Activated CD4-positive, CD25-positive, alpha-beta regulatory T cell treated with anti-CD3 and anti-CD28 coated beads, Interleukin-2, amount 50 U/mL, for 72 hours (primary cell): ENCODE results near the gene ZNF688.
A peak's percentile ranks its signal among the peaks of the same experiment; 100 is the strongest.
"Not testable (repeated sequence)": the region's sequence is repeated elsewhere in the genome, so short reads cannot be mapped to it uniquely, and the experiment has no call there.

Experiments
- DNase-seq: peaks from one replicate; pipeline ENCODE4 v3.0.0; 2021

The ZNF688 gene

GRCh38 chr16:30532285-30533145 lies 39.0 kb downstream of the ZNF688 start:
- DNase-seq, result no peak

DNA sequence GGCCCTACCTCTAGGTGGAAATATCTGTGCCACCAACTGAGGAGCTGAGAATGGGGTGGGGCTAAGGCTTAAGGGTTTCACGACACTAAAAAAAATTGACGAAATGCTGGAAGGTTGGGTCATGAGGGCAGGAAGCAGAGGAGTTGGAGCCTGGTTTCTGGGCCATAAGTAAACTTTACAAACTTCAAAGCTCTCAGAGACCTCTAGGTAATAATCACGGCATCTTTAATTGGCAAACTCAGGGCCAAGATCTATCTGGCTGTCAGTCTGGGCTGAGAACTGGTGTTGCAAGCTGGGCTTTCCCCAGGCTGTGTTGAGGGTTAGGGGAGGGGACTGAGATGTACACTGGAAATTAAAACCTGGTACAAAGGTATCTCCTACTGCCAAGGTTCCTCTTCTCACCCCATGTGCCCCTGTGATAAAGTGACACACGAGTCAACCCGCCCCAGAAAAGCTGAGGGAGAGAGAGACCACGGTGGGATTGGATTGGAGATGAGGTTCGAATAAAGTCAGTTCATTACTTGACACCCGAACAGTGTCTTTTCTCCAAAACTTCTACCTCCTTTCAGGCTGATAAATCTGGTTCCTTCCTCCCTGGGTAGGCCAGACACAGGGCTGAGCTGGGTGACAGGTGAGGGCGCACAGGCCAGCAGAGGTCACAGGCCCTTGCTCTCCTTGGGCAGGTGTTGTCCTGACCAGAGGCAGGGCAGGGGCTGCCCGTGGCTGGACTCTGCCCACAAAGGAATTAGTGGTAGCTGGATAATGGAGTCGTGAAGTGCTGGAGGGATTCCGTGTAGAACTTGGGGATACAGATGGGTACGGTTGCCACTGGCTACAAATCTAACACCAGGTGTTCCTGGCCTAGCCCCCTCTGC lies 41.1 kb downstream of the ZNF688 start:
- DNase-seq, result no peak

- no peak for DNase-seq
These were observed 42.6 kb downstream of the ZNF688 start for GRCh38 chr16:30528799-30529457.

DNA sequence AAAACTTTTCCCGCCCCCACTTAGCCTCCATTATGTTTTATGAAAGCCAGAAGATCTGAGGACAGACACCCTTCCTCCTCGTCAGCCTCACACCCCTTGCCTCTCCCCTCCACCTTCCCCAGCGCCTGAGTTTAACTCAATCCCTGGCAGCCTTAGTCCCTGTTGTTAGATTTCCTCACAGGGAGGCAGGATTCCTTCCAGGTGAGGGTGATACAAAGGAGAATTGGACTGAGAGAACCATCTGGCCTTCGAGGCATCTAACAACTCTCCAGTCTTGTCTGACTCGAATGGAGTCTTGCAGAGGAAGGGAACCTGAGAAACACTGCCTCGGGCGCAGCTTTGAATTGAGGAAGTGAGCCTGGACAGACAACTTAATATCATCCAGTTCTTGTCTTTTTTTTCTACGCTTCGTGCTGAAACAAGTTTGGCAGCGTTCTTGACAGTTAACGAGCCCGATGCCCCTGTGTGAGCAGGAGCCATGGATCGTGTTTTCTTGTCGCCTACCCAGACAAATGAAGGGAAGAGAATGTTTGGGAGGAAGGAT lies 43.8 kb downstream of the ZNF688 start:
- DNase-seq, result no peak

DNA sequence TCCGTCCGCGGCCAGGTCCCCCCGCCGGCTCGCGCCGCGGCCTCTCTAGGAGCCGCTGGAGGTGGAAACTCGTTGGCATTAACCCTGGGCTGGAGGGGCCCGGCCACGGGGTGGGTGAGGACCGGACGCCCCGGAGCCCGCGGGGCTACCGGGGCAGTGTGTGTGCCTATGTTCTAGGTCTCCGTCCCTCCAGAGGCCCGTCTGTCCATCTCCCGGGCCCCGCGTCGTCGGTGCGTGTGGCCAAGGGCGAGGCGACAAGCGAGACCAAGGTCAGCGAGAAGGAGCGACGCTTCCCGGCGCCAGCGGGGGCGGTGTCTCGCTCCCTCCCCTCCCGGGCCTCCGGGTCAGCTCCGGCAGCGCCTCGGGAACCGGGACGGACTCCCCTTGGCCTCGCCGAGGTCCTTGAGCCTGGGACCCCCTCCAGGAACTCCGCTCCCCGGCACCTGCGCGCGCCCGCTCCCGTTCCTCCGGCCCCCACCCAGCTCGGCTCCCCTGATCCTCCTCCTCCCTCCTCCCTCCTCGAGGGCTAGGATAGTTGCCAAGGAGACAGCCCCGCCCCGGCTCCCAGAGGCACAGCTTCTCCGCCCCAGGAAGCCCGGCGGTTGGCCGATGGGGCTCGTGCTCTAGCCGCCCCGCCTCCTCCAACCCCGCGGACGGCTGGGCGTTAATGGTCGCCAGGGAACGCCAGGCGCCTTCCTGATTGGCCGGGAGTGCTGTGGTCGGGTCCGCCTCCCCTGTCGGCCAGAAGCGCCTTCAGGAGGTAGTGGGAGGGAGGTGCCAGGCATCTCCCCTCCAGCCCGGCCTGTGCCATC lies 44.5 kb downstream of the ZNF688 start:
- DNase-seq, result peak; percentile 87

DNA sequence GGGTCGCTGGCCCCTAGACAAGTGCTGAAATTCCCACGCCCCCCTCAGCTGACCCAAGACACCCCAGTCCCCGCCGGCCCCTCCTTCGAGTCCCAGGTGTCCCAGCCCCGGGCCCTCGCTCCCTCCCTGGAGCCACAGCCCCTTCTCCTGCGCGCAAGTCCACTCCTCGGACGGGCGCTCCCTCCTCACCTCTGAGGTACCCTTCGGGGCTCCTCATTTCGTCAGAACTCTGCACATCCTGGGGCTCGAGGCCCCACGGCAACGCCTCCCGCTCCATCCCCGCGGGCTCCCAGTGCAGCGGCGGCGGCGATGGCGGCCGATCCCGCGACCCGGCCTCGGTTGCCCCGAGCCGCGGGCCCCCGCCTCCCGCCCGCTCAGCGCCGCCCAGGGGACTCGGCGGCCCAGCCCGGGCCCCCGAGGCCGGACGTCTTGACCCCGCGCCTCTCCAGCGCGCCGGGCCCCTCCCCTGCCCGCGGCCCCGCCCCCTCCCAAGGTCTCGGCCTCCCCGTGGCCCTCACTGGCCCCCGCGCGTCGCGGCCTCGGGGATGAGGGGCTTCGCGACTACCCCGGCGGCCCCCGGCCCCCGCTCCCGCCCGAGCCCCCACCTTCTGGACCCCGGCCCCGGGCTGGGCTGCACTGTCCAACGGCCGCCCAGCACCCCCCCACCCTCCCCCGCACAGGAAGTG lies 45.2 kb downstream of the ZNF688 start, which contains the start of gene ZNF768:
Gene ZNF768, minus strand, starts transcription at position 430 of the 686 bp plus-strand sequence. Its CDS starts 153 bp downstream, at position 277.
- no peak for DNase-seq

- no peak for DNase-seq
These were observed 45.7 kb downstream of the ZNF688 start for GRCh38 chr16:30525844-30526136.

- DNase-seq, result no peak
These were observed 46.6 kb downstream of the ZNF688 start for GRCh38 chr16:30524575-30525568.

- DNase-seq, result no peak
These were observed 47.5 kb downstream of the ZNF688 start for GRCh38 chr16:30523768-30524574.

DNA sequence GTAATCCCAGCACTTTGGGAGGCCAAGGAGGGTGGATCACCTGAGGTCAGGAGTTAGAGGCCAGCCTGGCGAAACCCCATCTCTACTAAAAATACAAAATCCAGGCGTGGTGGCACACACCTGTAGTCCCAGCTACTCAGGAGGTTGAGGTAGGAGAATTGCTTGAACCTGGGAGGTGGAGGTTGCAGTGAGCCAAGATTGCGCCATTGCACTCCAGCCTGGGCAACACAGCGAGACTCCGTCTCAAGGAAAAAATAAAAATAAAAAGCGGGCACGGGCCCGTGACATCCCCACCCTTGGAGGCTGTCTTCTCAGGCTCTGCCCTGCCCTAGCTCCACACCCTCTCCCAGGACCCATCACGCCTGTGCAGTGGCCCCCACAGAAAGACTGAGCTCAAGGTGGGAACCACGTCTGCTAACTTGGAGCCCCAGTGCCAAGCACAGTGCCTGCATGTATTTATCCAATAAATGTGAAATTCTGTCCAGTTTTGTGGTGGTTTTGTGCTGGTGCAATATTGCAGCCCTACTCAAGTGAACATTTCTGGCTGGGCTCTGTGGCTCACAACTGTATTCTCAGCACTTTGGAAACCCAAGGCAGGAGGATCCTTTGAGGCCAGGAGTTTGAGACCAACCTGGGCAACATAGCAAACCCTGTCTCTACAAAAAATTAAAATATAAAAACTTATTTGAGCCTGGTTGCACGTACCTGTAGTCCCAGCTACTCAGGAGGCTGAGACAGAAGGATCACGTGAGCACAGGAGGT lies 48.6 kb downstream of the ZNF688 start:
- not testable (repeated sequence) for DNase-seq

GRCh38 chr16:30521873-30522641 lies 49.5 kb downstream of the ZNF688 start:
- DNase-seq, result no peak

- DNase-seq, result no peak
These were observed 50.0 kb downstream of the ZNF688 start for GRCh38 chr16:30521476-30521872.
